WERI-Rb-1 (cell line): Measurements from ENCODE around the gene AK9.
"Not testable (repeated sequence)": the region's sequence is repeated elsewhere in the genome, so short reads cannot be mapped to it uniquely, and the experiment has no call there.

ENCODE experiments used
- DNase-seq: peaks from one replicate; pipeline ENCODE4 v3.0.0-alpha.2; 2020
- H3K27ac ChIP-seq: fragments of 250-450 bp; sonication (Bioruptor Pico); 2 replicates; pipeline ENCODE4 v1.5.1; 2020; ENCODE audit warnings: mild to moderate bottlenecking, moderate library complexity
- H3K27me3 ChIP-seq: fragments of 250-450 bp; sonication (Bioruptor Pico); 2 replicates; pipeline ENCODE4 v1.5.1; 2021; ENCODE audit warnings: mild to moderate bottlenecking, low read depth, moderate library complexity; ENCODE audit not compliant: insufficient read depth, severe bottlenecking
- H3K36me3 ChIP-seq: fragments of 250-450 bp; sonication (Bioruptor Pico); 2 replicates; pipeline ENCODE4 v1.5.1; 2020; ENCODE audit warnings: mild to moderate bottlenecking, moderate library complexity
- H3K4me3 ChIP-seq: 2 replicates; pipeline ENCODE4 v1.5.1; 2011; ENCODE audit warnings: low read depth, mild to moderate bottlenecking, control low read depth, low read length
- H3K9me3 ChIP-seq: fragments of 250-450 bp; sonication (Bioruptor Pico); 2 replicates; pipeline ENCODE4 v1.5.1; 2021; ENCODE audit warnings: mild to moderate bottlenecking, moderate library complexity; ENCODE audit not compliant: severe bottlenecking
- TF ChIP-seq, protein P1 (sequence below): IDR thresholded peaks from 2 replicates; pipeline ENCODE4 v1.5.1; 2011; ENCODE audit warnings: low read depth, mild to moderate bottlenecking, control low read depth, inconsistent platforms, low read length

AK9 gene

DNA sequence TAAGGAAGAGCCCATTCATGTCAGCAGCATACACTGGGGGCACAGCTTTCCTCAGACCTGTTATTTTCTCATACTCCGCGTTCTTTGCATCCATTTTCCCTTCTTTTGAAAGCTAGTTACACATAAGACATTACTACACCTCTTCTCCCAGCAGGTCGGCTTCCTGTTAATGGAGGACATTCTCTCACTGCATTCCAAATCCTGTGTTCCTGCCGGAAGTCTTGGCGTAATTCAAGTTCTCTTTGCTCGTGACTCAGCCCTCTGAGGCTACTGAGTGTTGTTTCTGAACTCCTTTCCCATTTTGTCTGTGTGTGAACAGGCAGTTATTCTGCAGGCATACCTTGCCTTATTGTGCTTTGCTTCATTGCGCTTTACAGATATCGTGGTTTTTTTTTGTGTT is 110.5 kb downstream of the AK9 start:
- Histone ChIP-seq H3K9me3 (peaks cover 2% of the 10 kb centered on the region), H3K4me3 (no peak overlapping the region), H3K27me3 (no peaks in the 10 kb centered on the region), H3K27ac (no peak overlapping the region), H3K36me3 (no peaks in the 10 kb centered on the region)
- TF ChIP-seq, protein P1, sequence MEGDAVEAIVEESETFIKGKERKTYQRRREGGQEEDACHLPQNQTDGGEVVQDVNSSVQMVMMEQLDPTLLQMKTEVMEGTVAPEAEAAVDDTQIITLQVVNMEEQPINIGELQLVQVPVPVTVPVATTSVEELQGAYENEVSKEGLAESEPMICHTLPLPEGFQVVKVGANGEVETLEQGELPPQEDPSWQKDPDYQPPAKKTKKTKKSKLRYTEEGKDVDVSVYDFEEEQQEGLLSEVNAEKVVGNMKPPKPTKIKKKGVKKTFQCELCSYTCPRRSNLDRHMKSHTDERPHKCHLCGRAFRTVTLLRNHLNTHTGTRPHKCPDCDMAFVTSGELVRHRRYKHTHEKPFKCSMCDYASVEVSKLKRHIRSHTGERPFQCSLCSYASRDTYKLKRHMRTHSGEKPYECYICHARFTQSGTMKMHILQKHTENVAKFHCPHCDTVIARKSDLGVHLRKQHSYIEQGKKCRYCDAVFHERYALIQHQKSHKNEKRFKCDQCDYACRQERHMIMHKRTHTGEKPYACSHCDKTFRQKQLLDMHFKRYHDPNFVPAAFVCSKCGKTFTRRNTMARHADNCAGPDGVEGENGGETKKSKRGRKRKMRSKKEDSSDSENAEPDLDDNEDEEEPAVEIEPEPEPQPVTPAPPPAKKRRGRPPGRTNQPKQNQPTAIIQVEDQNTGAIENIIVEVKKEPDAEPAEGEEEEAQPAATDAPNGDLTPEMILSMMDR, result no peak
- DNase-seq, result no peak

DNA sequence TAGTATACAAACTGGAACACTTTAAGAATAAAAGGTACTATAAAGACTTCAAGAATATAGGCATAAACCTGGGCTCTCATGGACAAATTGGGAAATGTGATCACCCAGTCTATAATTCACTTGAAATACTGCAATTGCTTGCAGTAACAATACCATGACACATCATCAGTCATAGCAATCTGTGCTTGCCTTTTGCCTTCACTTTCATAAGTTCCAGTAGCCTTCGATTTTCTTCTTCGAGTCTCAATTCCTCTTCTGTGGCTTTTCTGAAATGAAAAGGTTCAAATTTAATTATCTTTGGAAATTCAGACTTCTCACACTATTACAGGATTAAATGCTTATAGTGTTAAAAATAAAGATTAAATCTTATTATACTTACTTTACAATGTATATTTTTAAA is 111.6 kb downstream of the AK9 start:
- Histone ChIP-seq H3K4me3 (no peak overlapping the region), H3K9me3 (peaks cover 2% of the 10 kb centered on the region), H3K27me3 (no peaks in the 10 kb centered on the region), H3K36me3 (no peaks in the 10 kb centered on the region), H3K27ac (no peak overlapping the region)
- TF ChIP-seq, protein P1, result no peak
- DNase-seq, result no peak

DNA sequence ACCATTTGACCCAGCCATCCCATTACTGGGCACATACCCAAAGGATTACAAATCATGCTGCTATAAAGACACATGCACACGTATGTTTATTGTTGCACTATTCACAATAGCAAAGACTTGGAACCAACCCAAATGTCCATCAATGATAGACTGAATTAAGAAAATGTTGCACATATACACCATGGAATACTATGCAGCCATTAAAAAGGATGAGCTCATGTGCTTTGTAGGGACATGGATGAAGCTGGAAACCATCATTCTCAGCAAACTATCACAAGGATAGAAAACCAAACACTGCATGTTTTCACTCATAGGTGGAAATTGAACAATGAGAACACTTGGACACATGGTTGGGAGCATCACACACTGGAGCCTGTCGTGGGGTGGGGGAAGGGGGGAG is 121.1 kb downstream of the AK9 start:
- DNase-seq, H3K27ac ChIP-seq, H3K27me3 ChIP-seq, H3K4me3 ChIP-seq, H3K36me3 ChIP-seq, H3K9me3 ChIP-seq: not testable (repeated sequence)

DNA sequence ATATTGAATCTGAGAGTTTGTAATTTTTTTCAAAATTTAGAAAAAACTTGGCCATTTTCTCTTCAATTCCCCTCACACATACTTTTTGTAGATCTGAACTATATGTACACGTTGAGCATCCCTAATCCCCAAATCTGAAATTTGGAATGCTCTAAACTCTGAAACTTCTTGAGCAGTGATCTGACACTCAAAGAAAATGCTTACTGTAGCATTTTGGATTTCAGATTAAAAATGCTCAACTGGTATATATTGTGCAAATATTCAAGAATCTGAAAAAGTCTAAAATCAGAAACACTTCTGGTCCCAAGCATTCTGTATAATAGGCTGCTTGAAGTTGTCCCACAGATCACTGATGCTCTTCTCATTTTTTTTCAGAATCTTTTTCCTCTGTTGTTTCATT is 129.2 kb downstream of the AK9 start:
- Histone ChIP-seq H3K27me3 (no peaks in the 10 kb centered on the region), H3K4me3 (no peak overlapping the region), H3K9me3 (no peaks in the 10 kb centered on the region), H3K27ac (no peak overlapping the region), H3K36me3 (no peaks in the 10 kb centered on the region)
- TF ChIP-seq, protein P1, result no peak
- no peak for DNase-seq

DNA sequence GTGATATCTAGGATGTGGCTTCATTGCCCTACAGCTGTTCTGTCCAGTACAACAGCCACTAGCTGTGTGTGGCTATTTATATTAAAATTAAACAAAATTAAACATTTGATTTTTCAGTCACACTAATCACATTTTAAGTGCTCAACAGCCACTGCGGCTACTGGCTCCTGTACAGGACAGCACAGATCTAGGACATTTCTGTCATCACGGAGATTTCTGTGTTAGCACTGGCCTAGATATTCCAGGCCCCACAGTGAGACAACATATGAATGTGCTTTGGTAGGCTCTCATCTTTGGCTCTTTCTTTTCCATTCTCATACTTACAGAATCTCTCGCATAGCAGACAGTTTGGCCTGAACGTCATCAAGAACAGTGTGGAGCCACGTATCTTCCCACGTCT is 159.6 kb downstream of the AK9 start:
- DNase-seq, result no peak
- Histone ChIP-seq H3K4me3 (no peak overlapping the region), H3K9me3 (no peaks in the 10 kb centered on the region), H3K36me3 (no peaks in the 10 kb centered on the region), H3K27ac (no peak overlapping the region), H3K27me3 (no peaks in the 10 kb centered on the region)
- TF ChIP-seq, protein P1, result no peak

DNA sequence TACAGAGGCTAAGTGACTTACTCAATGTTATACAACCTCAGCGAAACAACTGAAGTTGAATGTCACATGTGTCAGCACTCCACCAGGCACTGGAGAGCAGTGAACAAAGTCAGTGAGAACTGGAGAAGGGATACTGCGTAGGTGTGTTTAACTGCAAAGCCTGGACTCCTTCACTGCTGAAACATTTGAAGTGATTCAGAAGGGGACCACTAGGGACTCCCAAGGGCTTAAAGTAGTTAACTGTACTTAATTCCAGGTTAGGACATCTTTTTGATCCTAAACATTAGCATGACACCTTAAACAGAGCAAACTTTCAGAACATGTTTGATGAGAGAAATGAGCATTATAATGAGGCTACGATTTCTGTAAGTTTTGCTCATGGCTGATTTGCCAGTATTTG is 163.0 kb downstream of the AK9 start:
- H3K27me3 ChIP-seq, result no peaks in the 10 kb centered on the region
- H3K27ac ChIP-seq, result no peak overlapping the region
- peak; percentile 15 for DNase-seq
- no peaks in the 10 kb centered on the region for H3K36me3 ChIP-seq
- TF ChIP-seq, protein P1, result peak; percentile 32
- H3K9me3 ChIP-seq, result no peaks in the 10 kb centered on the region
- H3K4me3 ChIP-seq, result no peak overlapping the region
